Omental fat pad (tissue), 4 donors: ENCODE results near the gene EFNB1. TPM values are rescaled to one million over a fixed set of nuclear protein-coding genes. Genes with fewer than 3 reads are reported as not detected.

ENCODE experiments used
- ATAC-seq: fragments of 150-250 bp; one replicate; pipeline ENCODE4 v1.9.1; 2016; ENCODE audit warnings: mild to moderate bottlenecking, moderate library complexity; ENCODE audit not compliant: low FRiP score
- DNase-seq: peaks from one replicate; pipeline ENCODE4 v3.0.0-alpha.2; 2019; ENCODE audit warnings: low spot score
- total RNA-seq, 4 donors: library from RNA; depleted of rRNA; stranded (reverse); fragments of >200 nt; gene quantifications; one replicate each; pipeline ENCODE4 v1.1.0, GENCODE V29; 2016
- TF ChIP-seq, protein P1 (sequence below), 3 donors: fragments of 450-650 bp; IDR thresholded peaks; one replicate each; pipeline ENCODE4 v1.5.1; 2016 to 2017; ENCODE audit warnings: antibody characterized with exemption in 3 of 3, mild to moderate bottlenecking in 3 of 3, moderate library complexity in 2 of 3

Gene EFNB1
- total RNA-seq, 4 donors from 2014 or later = 46.4 to 108 (median 78.5) TPM

DNA sequence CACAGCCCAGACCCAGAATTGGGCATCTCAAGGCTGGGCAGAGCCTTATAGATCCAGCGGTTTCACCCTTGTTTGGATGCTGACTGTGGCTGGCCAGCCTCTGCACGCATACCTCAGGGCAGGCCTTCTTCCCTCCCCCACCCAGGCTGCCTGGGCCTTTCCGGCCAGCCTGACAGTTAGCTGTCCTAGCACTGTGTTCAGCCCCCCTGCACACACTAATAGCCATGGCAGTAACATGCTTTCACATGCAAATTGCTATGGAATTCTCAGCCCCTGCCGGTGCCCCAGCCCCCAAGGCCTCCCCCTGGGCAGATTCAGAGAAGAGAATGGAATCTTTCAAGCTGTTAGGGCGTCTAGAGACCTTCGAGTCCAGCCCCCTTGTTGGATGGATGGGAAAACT, 17.7 kb downstream of the EFNB1 start:
- TF ChIP-seq, protein P1, sequence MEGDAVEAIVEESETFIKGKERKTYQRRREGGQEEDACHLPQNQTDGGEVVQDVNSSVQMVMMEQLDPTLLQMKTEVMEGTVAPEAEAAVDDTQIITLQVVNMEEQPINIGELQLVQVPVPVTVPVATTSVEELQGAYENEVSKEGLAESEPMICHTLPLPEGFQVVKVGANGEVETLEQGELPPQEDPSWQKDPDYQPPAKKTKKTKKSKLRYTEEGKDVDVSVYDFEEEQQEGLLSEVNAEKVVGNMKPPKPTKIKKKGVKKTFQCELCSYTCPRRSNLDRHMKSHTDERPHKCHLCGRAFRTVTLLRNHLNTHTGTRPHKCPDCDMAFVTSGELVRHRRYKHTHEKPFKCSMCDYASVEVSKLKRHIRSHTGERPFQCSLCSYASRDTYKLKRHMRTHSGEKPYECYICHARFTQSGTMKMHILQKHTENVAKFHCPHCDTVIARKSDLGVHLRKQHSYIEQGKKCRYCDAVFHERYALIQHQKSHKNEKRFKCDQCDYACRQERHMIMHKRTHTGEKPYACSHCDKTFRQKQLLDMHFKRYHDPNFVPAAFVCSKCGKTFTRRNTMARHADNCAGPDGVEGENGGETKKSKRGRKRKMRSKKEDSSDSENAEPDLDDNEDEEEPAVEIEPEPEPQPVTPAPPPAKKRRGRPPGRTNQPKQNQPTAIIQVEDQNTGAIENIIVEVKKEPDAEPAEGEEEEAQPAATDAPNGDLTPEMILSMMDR (IDR thresholded peaks at IDR 0.05) = no peak
- ATAC-seq = no peak
- no peak for DNase-seq

DNA sequence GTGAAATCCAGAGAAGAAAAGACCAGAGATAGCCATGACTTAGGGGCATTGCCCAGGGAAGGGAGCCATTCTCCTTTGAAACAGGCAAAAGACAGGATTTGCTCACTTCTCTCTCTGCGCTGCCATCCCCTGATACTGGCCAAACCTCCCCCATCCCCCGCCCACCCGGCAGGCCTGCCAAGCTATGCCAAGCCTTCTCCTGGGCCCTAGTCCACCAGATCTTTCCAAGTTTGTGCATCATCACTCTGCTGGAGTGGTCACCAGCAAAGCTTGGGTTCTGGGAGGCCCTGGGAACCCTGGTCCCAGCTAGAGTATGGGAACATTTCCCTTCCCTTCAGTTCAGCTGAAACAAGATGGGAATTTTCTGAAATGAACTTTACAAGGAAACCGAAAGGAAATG, 18.4 kb downstream of the EFNB1 start:
- no peak for DNase-seq
- ATAC-seq = no peak
- TF ChIP-seq, protein P1 (IDR thresholded peaks at IDR 0.05) = no peak

DNA sequence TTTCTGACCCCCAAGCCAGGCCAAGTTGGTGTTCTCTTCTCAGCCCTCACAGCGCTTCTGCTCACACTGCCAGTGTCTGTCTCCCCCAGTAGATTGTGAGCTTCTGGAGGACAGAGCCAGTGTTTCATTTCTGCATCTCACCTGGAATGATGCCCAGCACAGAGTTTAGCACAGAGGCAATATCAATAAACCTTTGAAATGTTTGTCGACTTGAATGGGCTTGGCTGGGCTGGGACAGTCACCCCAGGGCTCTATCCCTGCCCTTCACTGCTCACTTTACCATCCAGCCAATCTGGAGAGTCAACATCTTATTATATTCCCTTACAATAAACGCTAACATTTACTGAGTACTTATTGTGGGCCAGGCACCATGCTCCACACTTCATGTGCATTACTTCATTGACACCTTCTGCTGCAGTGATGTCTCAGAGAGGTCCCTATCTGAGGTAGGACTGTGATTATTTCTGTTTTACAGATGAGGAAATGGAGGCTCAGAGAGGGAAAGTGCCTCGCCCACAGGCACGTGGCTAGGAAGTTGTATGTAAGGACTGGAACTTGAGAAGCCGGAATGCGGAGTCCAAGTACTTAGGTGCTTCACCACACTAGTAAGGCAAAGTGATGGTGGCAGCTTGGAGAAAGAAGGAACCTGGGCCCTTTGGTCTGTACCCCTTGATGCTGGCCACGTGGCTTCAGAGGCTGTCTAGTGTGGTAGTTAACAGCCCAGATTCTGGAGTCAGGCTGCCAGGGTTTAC, 19.5 kb downstream of the EFNB1 start:
- ATAC-seq (no peak), DNase-seq (no peak)
- TF ChIP-seq, protein P1 (IDR thresholded peaks at IDR 0.05) = no peak

DNA sequence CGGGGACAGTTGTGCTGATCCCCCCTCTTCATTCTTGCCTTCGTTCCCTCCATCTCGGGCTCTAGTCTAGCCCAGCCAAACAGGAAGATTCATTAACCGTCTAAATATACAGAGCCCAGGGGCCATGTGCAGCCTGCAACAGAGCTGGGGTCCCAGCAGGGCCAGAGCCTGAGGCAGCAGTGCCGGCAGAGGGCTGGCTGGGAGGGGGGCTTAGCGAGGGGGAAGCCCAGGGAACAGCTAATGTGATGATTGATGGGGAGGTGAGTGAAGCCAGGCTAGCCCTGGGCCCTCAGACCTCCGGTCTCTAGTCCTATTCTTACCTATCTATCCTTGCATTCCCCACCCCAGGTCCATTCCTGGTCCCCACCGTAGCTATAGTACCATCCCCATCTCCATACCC, 22.3 kb downstream of the EFNB1 start:
- no peak for DNase-seq

DNA sequence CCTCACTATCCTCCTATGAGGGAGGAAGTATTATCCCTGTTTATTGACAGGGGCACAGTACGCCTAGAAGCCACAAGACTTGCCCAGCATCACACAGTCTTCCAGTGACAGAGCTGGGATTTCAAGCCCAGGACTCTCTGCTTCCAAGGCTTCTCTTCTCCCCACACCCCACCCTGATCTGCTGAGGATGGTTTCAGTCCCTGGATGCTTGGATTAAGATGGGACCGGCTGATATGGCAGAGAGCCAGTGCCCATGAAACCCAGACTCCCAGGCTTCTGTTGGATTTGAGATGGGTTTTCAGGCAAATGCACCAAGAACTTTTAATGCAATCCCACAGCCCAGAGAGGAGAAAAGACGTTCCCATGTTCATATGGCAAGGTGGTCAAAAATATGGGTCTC, 23.2 kb downstream of the EFNB1 start:
- TF ChIP-seq, protein P1 (IDR thresholded peaks at IDR 0.05) = no peak
- ATAC-seq = no peak
- DNase-seq = no peak

More for the DNA sequence above, 22.3 kb downstream of the EFNB1 start:
- TF ChIP-seq, protein P1 (IDR thresholded peaks at IDR 0.05) = no peak
- ATAC-seq = no peak

DNA sequence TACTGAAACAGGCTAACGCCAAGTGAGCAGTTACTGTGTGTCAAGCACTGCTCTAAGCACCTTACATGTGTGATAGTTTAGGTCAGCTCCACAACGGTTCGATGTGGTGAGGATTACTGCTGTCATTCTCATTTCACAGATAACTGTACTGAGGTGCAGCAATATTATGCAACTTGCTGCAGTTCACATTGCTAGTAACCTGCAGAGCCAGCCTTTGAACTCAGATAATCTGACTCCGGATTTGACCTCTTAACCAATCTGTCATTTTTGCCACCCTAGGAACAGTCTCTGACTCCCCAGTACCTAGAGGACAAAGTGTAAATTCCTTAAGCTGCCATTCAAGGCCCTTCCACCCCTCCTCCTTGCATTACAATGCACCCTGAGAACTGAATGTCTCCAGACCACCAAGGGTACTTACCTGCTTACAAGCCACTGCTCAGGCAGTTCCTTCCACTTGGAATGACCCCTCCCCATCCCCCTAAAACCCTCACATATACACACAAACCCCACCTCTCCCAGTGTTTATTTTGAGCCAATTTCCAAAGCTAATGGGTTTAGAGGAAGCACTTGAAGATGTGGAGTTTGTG, 24.9 kb downstream of the EFNB1 start:
- TF ChIP-seq, protein P1 (IDR thresholded peaks at IDR 0.05) = no peak
- DNase-seq (no peak), ATAC-seq (no peak)

DNA sequence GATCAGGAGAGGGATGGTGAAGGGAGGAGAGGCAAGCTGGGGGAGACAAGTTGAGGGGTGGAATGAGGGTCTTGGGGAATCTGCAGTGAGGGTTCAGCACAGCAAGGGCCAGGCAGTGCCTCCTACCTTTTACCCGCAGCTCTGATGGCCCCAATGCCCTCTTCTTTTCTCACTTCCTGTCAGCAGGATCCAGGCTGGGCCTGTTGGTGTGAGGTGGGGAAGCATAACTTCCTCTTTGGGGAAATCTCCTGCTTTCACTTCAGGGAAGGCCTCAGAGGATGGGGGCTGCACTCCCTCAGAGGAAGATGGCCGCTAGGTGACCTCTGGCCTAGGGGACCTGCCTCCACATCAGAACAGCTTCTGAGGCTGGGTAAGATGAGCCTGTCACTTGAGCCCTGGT, 36.5 kb downstream of the EFNB1 start:
- TF ChIP-seq, protein P1 (IDR thresholded peaks at IDR 0.05) = no peak
- DNase-seq (no peak), ATAC-seq (no peak)
